Gastrocnemius medialis (tissue), 4 donors: Measurements from ENCODE around the gene LAPTM4A.
A peak's percentile ranks its signal among the peaks of the same experiment; 100 is the strongest.

Experiments
- POLR2A ChIP-seq, 2 donors: fragments of 450-650 bp; IDR thresholded peaks; one replicate each; pipeline ENCODE4 v1.6.1; 2017; ENCODE audit warnings: antibody characterized with exemption in 2 of 2, mild to moderate bottlenecking in 2 of 2, moderate library complexity in 2 of 2
- TF ChIP-seq, protein P1 (sequence below), 5 experiments: fragments of 450-650 bp in 3 of 5; fragments of 200-600 bp in 2 of 5; sonication (generic) in 2 of 5; IDR thresholded peaks in 4 of 5; conservative IDR thresholded peaks in 1 of 5; 1 replicate in 4 of 5; 2 replicates in 1 of 5; pipeline ENCODE4 v1.5.1; 2016 to 2019; ENCODE audit warnings: antibody characterized with exemption in 5 of 5, mild to moderate bottlenecking in 3 of 5, moderate library complexity in 3 of 5

DNA sequence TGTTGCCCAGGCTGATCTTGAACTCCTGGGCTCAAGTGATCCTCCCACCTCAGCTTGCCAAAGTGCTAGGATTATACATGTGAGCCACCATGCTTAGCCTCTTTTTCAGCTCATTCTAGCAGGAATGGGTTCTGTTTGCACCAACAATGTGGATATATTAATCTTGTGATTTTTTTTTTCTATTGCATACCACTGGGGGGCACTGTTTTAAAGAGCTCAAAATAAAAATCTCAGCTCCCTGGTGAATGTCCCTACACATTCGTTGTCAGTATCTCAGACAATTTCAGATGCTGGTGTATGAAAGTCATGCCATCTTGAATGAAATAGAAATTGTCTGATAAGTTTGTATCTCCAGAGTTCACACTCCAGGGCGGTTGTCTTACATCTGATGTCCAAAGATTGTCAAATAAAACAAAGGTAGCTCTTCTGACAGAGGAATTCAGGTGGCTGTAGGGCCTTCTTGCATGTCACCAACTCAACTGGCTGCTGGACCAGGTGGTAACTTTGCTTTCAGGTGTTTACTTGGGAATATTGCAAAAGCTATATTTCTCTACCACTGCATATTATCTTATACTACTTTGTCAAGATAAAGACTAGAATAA, 35.8 kb downstream of the LAPTM4A start:
- TF ChIP-seq, protein P1, sequence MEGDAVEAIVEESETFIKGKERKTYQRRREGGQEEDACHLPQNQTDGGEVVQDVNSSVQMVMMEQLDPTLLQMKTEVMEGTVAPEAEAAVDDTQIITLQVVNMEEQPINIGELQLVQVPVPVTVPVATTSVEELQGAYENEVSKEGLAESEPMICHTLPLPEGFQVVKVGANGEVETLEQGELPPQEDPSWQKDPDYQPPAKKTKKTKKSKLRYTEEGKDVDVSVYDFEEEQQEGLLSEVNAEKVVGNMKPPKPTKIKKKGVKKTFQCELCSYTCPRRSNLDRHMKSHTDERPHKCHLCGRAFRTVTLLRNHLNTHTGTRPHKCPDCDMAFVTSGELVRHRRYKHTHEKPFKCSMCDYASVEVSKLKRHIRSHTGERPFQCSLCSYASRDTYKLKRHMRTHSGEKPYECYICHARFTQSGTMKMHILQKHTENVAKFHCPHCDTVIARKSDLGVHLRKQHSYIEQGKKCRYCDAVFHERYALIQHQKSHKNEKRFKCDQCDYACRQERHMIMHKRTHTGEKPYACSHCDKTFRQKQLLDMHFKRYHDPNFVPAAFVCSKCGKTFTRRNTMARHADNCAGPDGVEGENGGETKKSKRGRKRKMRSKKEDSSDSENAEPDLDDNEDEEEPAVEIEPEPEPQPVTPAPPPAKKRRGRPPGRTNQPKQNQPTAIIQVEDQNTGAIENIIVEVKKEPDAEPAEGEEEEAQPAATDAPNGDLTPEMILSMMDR (IDR thresholded peaks at IDR 0.05 in 4 of 5, conservative IDR thresholded peaks at IDR 0.05 in 1 of 5) = peak; percentile 35 to 66 (median 57)
- no peak for TF ChIP-seq POLR2A (IDR thresholded peaks at IDR 0.05)
